ENCODE results near the gene NDC80.

The NDC80 gene

DNA sequence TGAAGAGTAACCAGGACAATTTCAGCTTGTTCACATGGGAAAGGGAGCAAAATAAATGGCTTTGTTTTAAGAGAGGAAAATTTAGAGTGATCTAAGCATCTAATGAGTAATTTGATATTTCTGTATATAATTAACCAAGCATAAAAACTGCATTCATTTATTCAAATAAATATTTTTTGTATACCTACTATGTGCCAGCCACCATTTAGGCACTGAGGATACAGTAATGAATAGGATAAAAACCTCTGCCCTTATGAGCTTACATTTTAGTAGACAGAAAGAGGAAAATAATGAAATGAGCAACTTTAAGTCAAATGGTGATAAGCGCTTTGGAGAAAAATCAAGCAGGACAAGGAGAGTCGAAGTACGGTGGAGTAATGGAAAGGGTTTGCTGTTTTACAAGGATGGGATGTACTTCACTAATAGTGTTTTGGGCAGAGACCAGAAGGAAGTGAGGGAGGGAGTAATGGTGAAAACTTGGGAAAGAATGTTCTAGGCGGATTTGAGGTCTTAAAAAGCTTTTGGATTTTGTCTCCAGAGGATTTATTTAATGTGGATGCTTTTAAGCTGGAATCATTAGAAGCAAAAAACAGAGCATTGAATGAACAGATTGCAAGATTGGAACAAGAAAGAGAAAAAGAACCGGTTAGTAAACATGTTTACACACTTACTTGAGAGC is 17.4 kb downstream of the NDC80 start:
- DNase-seq (ENCODE audit: low read depth), result no peak
- TF ChIP-seq, protein P1, sequence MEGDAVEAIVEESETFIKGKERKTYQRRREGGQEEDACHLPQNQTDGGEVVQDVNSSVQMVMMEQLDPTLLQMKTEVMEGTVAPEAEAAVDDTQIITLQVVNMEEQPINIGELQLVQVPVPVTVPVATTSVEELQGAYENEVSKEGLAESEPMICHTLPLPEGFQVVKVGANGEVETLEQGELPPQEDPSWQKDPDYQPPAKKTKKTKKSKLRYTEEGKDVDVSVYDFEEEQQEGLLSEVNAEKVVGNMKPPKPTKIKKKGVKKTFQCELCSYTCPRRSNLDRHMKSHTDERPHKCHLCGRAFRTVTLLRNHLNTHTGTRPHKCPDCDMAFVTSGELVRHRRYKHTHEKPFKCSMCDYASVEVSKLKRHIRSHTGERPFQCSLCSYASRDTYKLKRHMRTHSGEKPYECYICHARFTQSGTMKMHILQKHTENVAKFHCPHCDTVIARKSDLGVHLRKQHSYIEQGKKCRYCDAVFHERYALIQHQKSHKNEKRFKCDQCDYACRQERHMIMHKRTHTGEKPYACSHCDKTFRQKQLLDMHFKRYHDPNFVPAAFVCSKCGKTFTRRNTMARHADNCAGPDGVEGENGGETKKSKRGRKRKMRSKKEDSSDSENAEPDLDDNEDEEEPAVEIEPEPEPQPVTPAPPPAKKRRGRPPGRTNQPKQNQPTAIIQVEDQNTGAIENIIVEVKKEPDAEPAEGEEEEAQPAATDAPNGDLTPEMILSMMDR (IDR thresholded peaks at IDR 0.05; ENCODE audit: low read length, missing control alignments), result no peak
- no peak overlapping the region for H3K4me3 ChIP-seq (replicated peaks; ENCODE audit: low read depth, low read length)

DNA sequence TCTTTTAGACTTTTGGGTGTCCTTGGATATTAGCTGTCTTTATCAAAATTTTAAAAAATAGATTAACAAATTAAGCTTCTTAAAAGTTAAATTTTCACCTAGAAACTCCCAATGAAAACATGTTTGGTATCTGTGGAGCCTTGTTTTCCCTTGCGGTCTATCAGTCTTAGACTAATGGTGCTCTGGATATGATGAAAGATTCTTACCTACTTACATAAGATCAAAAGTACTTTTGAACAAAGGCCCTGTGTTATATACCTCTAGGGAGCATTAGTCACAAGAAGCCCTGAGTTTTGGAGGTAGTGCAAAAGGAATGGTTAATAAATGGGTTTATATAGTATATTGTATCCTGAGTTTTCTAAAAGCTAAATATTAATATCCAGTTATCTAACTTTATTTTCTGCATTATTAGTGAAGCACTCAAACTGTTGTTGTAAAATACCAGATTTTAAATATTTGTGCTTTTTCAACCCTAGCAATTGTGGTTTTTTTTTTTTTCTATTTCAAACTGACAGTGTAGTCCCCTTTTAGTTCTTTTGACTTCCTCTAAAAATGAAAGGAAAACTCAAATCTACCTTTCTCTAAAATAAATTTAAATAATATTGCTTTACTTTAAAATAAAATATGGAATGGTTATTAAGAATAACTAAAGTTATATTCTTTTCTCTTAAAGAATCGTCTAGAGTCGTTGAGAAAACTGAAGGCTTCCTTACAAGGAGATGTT is 18.1 kb downstream of the NDC80 start:
- DNase-seq (ENCODE audit: low read depth), result no peak
- H3K4me3 ChIP-seq (replicated peaks; ENCODE audit: low read depth, low read length), result no peak overlapping the region
- TF ChIP-seq, protein P1 (IDR thresholded peaks at IDR 0.05; ENCODE audit: low read length, missing control alignments), result no peak

DNA sequence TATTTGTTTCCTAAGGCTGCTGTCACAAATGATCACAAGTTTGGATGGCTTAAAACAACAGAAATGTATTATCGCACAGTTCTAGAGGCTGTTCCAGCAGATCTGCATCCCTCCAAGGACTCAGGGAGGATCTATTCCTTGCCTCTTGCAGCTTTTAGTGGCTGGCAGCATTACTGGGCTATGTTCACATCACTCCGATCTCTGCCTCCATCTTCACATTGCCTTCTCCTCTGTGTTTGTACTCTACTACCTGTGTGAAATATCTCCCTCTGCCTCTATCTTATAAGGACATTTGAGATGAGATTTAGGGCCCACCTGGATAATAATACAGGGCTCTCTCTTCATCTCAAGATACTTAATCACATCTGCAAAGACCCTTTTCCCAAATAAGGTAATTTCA is 18.9 kb downstream of the NDC80 start:
- TF ChIP-seq, protein P1 (IDR thresholded peaks at IDR 0.05; ENCODE audit: low read length, missing control alignments), result no peak
- H3K4me3 ChIP-seq (replicated peaks; ENCODE audit: low read depth, low read length), result no peak overlapping the region
- no peak for DNase-seq (ENCODE audit: low read depth)

DNA sequence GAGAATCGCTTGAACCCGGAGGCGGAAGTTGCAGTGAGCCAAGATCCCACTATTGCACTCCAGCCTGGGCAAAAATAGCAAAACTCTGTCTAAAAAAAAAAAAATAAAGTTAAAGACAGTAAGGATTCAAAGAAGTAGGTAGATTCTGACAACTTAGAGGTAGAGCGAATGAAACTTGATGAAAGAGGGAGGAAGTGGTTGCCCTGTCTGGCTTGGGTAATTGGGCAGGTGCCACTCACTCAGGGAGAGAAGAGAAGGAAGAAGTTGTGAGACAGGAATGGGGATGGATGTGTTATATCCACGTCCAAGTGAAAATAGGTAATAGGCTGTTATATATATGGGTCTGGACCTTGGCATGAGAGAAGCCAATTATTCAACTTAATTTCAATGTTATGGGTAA is 26.3 kb downstream of the NDC80 start:
- TF ChIP-seq, protein P1 (IDR thresholded peaks at IDR 0.05; ENCODE audit: low read length, missing control alignments), result no peak

DNA sequence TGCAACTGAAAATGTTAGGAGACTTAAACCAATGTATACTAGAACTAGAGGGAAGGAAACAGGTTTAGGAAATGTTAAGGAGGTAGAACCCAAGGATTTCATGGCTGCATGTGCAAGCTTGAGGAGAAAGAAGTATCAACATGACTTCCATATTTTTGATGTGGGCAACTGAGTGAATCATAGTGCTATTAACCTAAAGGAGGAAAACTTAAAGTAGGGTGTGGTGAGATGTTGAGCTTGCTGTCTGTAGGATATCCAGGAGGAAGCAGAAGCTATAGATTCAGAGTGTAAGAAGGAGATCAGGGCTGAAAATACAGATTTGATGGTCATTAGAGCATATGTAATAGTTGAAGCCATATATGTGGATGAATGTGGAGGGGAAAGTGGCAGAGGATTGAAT is 31.5 kb downstream of the NDC80 start:
- no peak for DNase-seq (ENCODE audit: low read depth)
- H3K4me3 ChIP-seq (replicated peaks; ENCODE audit: low read depth, low read length), result no peak overlapping the region
- TF ChIP-seq, protein P1 (IDR thresholded peaks at IDR 0.05; ENCODE audit: low read length, missing control alignments), result no peak

More for the DNA sequence above, 26.3 kb downstream of the NDC80 start:
- DNase-seq (ENCODE audit: low read depth), result no peak
- H3K4me3 ChIP-seq (replicated peaks; ENCODE audit: low read depth, low read length), result no peak overlapping the region

DNA sequence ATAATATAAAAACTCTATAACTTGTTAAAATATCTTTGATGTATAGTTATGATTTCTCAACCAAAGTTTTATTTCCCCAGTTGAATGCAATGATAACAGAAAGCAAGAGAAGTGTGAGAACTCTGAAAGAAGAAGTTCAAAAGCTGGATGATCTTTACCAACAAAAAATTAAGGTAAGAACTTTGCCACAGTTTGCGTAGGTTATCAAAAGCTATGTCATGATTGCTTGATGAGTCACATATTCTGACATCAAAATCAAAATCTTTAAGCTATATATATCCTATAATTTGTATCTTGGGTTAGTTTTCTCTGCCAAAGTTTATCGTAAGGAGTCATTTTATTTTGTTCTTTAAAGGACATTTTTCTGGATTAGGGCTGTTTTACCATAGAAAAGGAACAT is 35.0 kb downstream of the NDC80 start:
- no peak overlapping the region for H3K4me3 ChIP-seq (replicated peaks; ENCODE audit: low read depth, low read length)
- TF ChIP-seq, protein P1 (IDR thresholded peaks at IDR 0.05; ENCODE audit: low read length, missing control alignments), result no peak
- DNase-seq (ENCODE audit: low read depth), result no peak

All from fibroblast of pulmonary artery (primary cell).